Heart left ventricle (tissue), 16 donors: ENCODE results near the gene CCNY. TPM values are rescaled to one million over a fixed set of nuclear protein-coding genes. Genes with fewer than 3 reads are reported as not detected.
"Not testable (repeated sequence)": the region's sequence is repeated elsewhere in the genome, so short reads cannot be mapped to it uniquely, and the experiment has no call there.

ENCODE experiments used
- ATAC-seq, 4 donors: fragments of 200-7000 bp; cut with Tn5 transposase; one replicate each; pipeline ENCODE4 v1.9.1; 2020 to 2022; ENCODE audit warnings: moderate library complexity in 4 of 4, mild to moderate bottlenecking in 3 of 4, moderate number of reproducible peaks in 1 of 4
- DNase-seq, 5 donors: peaks; one replicate each; pipeline ENCODE4 v3.0.0-alpha.2; 2020
- H3K27ac ChIP-seq, 12 donors: fragments of 200-600 bp; sonication (generic) in 4 of 12; one replicate each; pipeline versions ENCODE4 v1.5.0 to v1.8.0; 2016 to 2022; ENCODE audit warnings: mild to moderate bottlenecking in 2 of 12
- H3K27me3 ChIP-seq, 9 donors: fragments of 200-600 bp; sonication (generic) in 2 of 9; one replicate each; pipeline versions ENCODE4 v1.5.1 to v1.8.0; 2016 to 2022; ENCODE audit warnings: mild to moderate bottlenecking in 3 of 9
- H3K36me3 ChIP-seq, 9 donors: fragments of 200-600 bp; sonication (generic) in 2 of 9; one replicate each; pipeline versions ENCODE4 v1.5.0 to v1.8.0; 2018 to 2022; ENCODE audit warnings: mild to moderate bottlenecking in 2 of 9
- H3K4me1 ChIP-seq, 12 donors: fragments of 200-600 bp; sonication (generic) in 4 of 12; one replicate each; pipeline versions ENCODE4 v1.5.0 to v1.8.0; 2016 to 2022; ENCODE audit warnings: mild to moderate bottlenecking in 3 of 12
- H3K4me3 ChIP-seq, 12 donors: fragments of 200-600 bp; sonication (generic) in 4 of 12; one replicate each; pipeline versions ENCODE4 v1.5.0 to v1.8.0; 2017 to 2022; ENCODE audit warnings: mild to moderate bottlenecking in 9 of 12, moderate library complexity in 4 of 12
- H3K9me3 ChIP-seq, 12 donors: fragments of 200-600 bp; sonication (generic) in 4 of 12; one replicate each; pipeline versions ENCODE4 v1.5.0 to v1.8.0; 2016 to 2022; ENCODE audit warnings: mild to moderate bottlenecking in 1 of 12
- POLR2A ChIP-seq, 2 donors: fragments of 450-650 bp; IDR thresholded peaks; one replicate each; pipeline ENCODE4 v1.6.1; 2017; ENCODE audit warnings: antibody characterized with exemption in 2 of 2, mild to moderate bottlenecking in 2 of 2, moderate library complexity in 2 of 2
- WGBS, 4 donors: extraction: QIAGEN DNeasy Blood & Tissue Kit in 2 of 4; methylation state at CpG; one replicate each; pipeline versions ENCODE4 v1.1.5 to v1.1.7; 2013 to 2018; 5-methylcytosine and 5-hydroxymethylcytosine counted together
- intact Hi-C, 10 donors: fragments of 100-400 bp; cut with DNase I; formaldehyde crosslinking; loops; one replicate each; pipeline versions ENCODE4 v1.11.1 to v1.14.2; 2022
- polyA plus RNA-seq, 2 donors: library from polyadenylated mRNA; stranded (reverse); fragments of 200-250 nt; gene quantifications; one replicate each; pipeline ENCODE4 v1.2.3, GENCODE V29; 2013
- total RNA-seq, 9 donors: library from RNA; depleted of rRNA in 2 of 9; stranded (reverse); fragments of >200 nt in 2 of 9; fragmentation: NEBNext Ultra II Directional in 3 of 9; extraction: Animal tissue kit (Norgen Biotek cat#: 25700) in 3 of 9; gene quantifications; one replicate each; pipeline versions ENCODE4 v1.1.0 to v1.2.4, GENCODE V29; 2016 to 2023
- TF ChIP-seq, protein P1 (sequence below), 12 donors: fragments of 200-600 bp; sonication (generic) in 4 of 12; IDR thresholded peaks; one replicate each; pipeline versions ENCODE4 v1.5.0 to v1.8.0; 2018 to 2022; ENCODE audit warnings: antibody characterized with exemption in 12 of 12, mild to moderate bottlenecking in 5 of 12
- donor health status: ischemic (EF 13 %, LVEDD 7.1; RV severe dilation, severe dysfunction).
- donor health status: healthy with polysubstance abuse.
- donor health status: DM: no; HTN: yes; CAD: no.
- donor health status: DM: no; HTN: no; CAD: no.
- donor health status: ischemic (EF 25% LVEDD 6.9; RV normal size, moderate dysfunction).
- donor health status: ischemic (EF 25% LVEDD 5.7; RV mildly dilated, moderate dysfunction).
- donor health status: healthy.
- donor health status: DM: yes; HTN: yes; CAD: no.
- donor health status: ischemic (EF 35%, LVEDD 5.7; RV mildly dilated, moderate dysfunction).
- donor health status: nonischemic (EF 11% LVEDD 7.7; RV severe dilation, severe dysfunction).
- donor health status: DM: yes; HTN: yes; CAD: no.
- donor health status: PGD.
- donor health status: ischemic (EF 29% LVEDD 5.4; RV normal size, mild dysfunction).
- donor health status: nonischemic (EF 23%, LVEDD 6.1; RV moderate dilation, normal function).

Gene CCNY
- total and polyA plus RNA-seq, 11 donors: 26.4 to 106 (median 80.7) TPM

GRCh38 chr10:35398355-35398754, 62.0 kb downstream of the CCNY start:
- intact Hi-C loops: no loop called here
- H3K4me1 ChIP-seq: peaks cover 5 to 92% (median 79%) of the 10 kb centered on the region in 12 donors
- peak overlapping the region in 3 of 12 donors; percentile 4 to 43 (median 34) for H3K27ac ChIP-seq
- WGBS, 4 donors: 46 to 67% (median 54%) methylated on average over 8 of the region's 8 CpGs
- DNase-seq (no peak), ATAC-seq (peak in 1 of 4 donors; percentile 12)
- TF ChIP-seq, protein P1, sequence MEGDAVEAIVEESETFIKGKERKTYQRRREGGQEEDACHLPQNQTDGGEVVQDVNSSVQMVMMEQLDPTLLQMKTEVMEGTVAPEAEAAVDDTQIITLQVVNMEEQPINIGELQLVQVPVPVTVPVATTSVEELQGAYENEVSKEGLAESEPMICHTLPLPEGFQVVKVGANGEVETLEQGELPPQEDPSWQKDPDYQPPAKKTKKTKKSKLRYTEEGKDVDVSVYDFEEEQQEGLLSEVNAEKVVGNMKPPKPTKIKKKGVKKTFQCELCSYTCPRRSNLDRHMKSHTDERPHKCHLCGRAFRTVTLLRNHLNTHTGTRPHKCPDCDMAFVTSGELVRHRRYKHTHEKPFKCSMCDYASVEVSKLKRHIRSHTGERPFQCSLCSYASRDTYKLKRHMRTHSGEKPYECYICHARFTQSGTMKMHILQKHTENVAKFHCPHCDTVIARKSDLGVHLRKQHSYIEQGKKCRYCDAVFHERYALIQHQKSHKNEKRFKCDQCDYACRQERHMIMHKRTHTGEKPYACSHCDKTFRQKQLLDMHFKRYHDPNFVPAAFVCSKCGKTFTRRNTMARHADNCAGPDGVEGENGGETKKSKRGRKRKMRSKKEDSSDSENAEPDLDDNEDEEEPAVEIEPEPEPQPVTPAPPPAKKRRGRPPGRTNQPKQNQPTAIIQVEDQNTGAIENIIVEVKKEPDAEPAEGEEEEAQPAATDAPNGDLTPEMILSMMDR (IDR thresholded peaks at IDR 0.05): no peak
- TF ChIP-seq POLR2A (IDR thresholded peaks at IDR 0.05): no peak
- H3K27me3 ChIP-seq: no peaks in the 10 kb centered on the region
- peaks cover 0 to 3% (median 0%) of the 10 kb centered on the region in 12 donors for H3K9me3 ChIP-seq
- no peaks in the 10 kb centered on the region for H3K36me3 ChIP-seq
- H3K4me3 ChIP-seq: no peak overlapping the region

GRCh38 chr10:35398908-35399307, 62.6 kb downstream of the CCNY start:
- Histone ChIP-seq H3K36me3 (no peaks in the 10 kb centered on the region), H3K4me1 (peaks cover 5 to 92% (median 79%) of the 10 kb centered on the region in 12 donors), H3K27ac (peak overlapping the region in 6 of 12 donors; percentile 4 to 46 (median 30)), H3K27me3 (no peaks in the 10 kb centered on the region), H3K4me3 (no peak overlapping the region), H3K9me3 (peaks cover 0 to 6% (median 0%) of the 10 kb centered on the region in 12 donors)
- ATAC-seq (no peak), DNase-seq (no peak)
- no peak for TF ChIP-seq POLR2A (IDR thresholded peaks at IDR 0.05)
- TF ChIP-seq, protein P1 (IDR thresholded peaks at IDR 0.05): no peak
- intact Hi-C loops: no loop called here
- 79 to 91% (median 82%) methylated on average over 7 of the region's 7 CpGs for WGBS, 4 donors

DNA sequence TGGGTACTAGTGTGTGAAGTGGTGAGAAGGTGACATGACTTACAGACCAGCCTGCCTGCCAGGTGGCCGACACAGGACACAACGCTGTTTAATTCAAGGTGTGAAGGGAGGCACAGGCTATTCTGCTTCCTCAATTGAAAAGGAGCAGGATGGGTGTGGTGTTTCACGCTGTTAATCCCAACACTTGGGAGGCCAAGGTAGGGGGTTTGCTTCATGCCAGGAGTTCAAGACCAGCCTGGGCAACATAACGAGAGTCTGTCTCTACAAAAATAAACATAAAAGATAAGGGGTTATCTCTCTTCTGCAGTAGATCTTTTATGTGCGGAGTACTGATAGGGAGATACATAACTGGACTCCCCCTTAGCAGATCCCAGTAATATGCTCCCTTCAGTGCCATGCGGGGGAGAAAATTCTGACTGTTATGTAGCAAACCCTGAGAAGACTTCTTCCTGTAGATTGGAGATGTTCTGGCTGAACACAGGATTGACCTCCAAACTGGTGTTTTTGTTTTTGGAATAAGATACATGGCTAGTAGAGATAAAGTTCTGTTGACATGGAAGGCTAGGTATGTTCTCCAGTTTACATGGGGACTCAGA, 63.2 kb downstream of the CCNY start:
- Histone ChIP-seq H3K4me1 (peaks cover 5 to 92% (median 79%) of the 10 kb centered on the region in 12 donors), H3K36me3 (no peaks in the 10 kb centered on the region), H3K27me3 (no peaks in the 10 kb centered on the region), H3K9me3 (peaks cover 0 to 6% (median 0%) of the 10 kb centered on the region in 12 donors), H3K27ac (peak overlapping the region in 3 of 12 donors; percentile 34 to 53 (median 43)), H3K4me3 (no peak overlapping the region)
- ATAC-seq (no peak), DNase-seq (no peak)
- intact Hi-C loops: no loop called here
- 65 to 71% (median 67%) methylated on average over 6 of the region's 6 CpGs for WGBS, 4 donors
- TF ChIP-seq, protein P1 (IDR thresholded peaks at IDR 0.05): no peak
- no peak for TF ChIP-seq POLR2A (IDR thresholded peaks at IDR 0.05)

DNA sequence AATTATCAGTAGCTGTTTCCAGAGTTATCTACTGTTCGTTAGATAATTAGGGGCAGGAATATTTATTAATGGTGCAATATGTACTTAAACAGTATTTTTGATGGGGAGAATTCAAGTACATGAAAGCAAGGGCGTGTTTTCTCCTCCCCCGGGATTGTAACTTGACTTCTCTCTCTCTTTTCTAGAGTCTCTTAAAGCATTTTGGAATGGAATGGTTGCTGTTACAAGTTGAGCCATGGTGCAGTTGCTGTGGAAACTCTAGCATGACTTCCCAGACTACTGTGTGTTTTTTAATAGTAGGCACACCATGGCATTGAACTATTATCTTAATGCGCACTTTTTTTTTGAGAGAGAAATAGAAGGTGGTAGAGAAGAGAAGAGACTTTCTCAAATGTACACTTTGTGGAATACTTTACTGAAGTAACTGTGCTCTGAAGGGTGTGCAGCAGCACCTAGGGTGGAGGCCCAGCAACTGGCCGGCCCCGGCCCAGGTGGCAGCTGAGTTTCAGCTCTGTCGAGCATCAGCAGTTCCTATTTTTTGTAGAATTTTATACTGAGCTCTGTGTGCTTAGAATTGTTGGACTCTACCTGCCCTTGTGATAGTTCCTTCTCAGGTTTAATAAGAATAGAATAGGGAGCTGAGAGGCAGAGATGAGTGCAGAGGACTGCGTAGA, 64.4 kb downstream of the CCNY start:
- Histone ChIP-seq H3K36me3 (no peaks in the 10 kb centered on the region), H3K27ac (peak overlapping the region in 3 of 12 donors; percentile 0 to 53 (median 4)), H3K4me3 (no peak overlapping the region), H3K9me3 (peaks cover 0 to 6% (median 0%) of the 10 kb centered on the region in 12 donors), H3K27me3 (no peaks in the 10 kb centered on the region), H3K4me1 (peaks cover 5 to 92% (median 67%) of the 10 kb centered on the region in 12 donors)
- intact Hi-C loops: no loop called here
- DNase-seq (no peak), ATAC-seq (peak in 3 of 4 donors; percentile 26 to 36 (median 30))
- TF ChIP-seq POLR2A (IDR thresholded peaks at IDR 0.05): no peak
- TF ChIP-seq, protein P1 (IDR thresholded peaks at IDR 0.05): no peak
- WGBS, 4 donors: 66 to 70% (median 68%) methylated on average over 8 of the region's 8 CpGs

DNA sequence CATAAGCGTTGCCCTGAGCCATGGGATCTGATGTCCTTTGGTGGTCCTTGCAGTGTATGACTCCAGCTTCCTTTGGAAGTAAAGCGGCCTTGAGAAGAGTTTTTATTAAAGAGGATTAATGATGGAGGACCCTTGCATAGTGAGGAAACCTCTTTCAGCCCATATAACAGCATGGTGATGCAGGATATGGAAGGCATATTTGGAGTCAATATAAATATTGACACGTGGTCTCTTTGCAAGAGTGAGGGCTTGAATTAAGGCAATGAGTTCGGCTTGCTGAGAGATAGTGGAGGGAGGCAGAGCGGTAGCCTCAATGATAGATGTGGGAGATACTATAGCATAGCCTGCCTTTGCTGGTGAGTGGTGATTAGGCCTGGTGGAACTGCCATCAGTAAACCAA, 67.2 kb downstream of the CCNY start:
- H3K9me3 ChIP-seq, H3K4me3 ChIP-seq, ATAC-seq, intact Hi-C loops, DNase-seq, H3K27me3 ChIP-seq, H3K36me3 ChIP-seq: not testable (repeated sequence)
- peaks cover 4 to 71% (median 43%) of the 10 kb centered on the region in 12 donors for H3K4me1 ChIP-seq
- 94 to 98% (median 97%) methylated on average over 5 of the region's 5 CpGs for WGBS, 4 donors
- H3K27ac ChIP-seq: peak overlapping the region in 1 of 12 donors; percentile 43

GRCh38 chr10:35404077-35404476, 67.8 kb downstream of the CCNY start:
- H3K9me3 ChIP-seq, H3K36me3 ChIP-seq, intact Hi-C loops, H3K27me3 ChIP-seq, H3K4me3 ChIP-seq, ATAC-seq: not testable (repeated sequence)
- peak in 1 of 5 donors; percentile 59 for DNase-seq
- H3K4me1 ChIP-seq: peaks cover 2 to 71% (median 43%) of the 10 kb centered on the region in 12 donors
- H3K27ac ChIP-seq: peak overlapping the region in 3 of 12 donors; percentile 11 to 62 (median 59)
- 72 to 91% (median 84%) methylated on average over 2 of the region's 2 CpGs for WGBS, 4 donors
